ENCODE results near the gene PSTPIP1. TPM values are rescaled to one million over a fixed set of nuclear protein-coding genes. Genes with fewer than 3 reads are reported as not detected.

The PSTPIP1 gene
- total RNA-seq, 2 experiments from 2014 or later: 79.4 to 82.7 TPM

- POLR2A ChIA-PET: interaction anchor here (0.8 to 2.4 kb wide), 2 partner anchors 15 to 17 kb away, joined by 3 to 15 read pairs; partner anchors contain the start of gene PSTPIP1
- CTCF ChIA-PET: interaction anchor here (0.9 kb wide), 1 partner anchor 17 kb away, joined by 3 read pairs; no protein-coding TSS in a partner anchor
- intact Hi-C loops (cut with DNase I, micrococcal nuclease): loop anchor here in 1 of 2 experiments (5.0 kb wide), 1 partner anchor 39 kb away; no protein-coding TSS in a partner anchor
- Histone ChIP-seq H3K9me3 (ENCODE audit: control insufficient read depth in 1 of 2, insufficient read depth in 1 of 2, low read length in 2 of 2) (no peaks in the 10 kb centered on the region), H3K27me3 (ENCODE audit: control insufficient read depth in 1 of 2, insufficient read depth in 2 of 2, low read length in 2 of 2) (no peaks in the 10 kb centered on the region), H3K27ac (ENCODE audit: low read depth in 1 of 2, low read length in 2 of 2) (peak overlapping the region in 1 of 2 donors; percentile 37), H3K4me1 (ENCODE audit: insufficient read depth, low read length) (peaks cover 90% of the 10 kb centered on the region), H3K36me3 (ENCODE audit: insufficient read depth, low read length) (peaks cover 31% of the 10 kb centered on the region), H3K4me3 (ENCODE audit: low read length) (no peak overlapping the region)
- Mint-ChIP-seq H3K9me3 (no peaks in the 10 kb centered on the region), H3K36me3 (ENCODE audit: low read depth) (peaks cover 57% of the 10 kb centered on the region), H3K27ac (peak overlapping the region; percentile 88), H3K27me3 (no peaks in the 10 kb centered on the region), H3K4me3 (no peak overlapping the region), H3K4me1 (ENCODE audit: low read depth) (peaks cover 81% of the 10 kb centered on the region)
- DNase-seq: peak in 4 of 14 experiments; percentile 41 to 69 (median 46)
- no peak for TF ChIP-seq CTCF (IDR thresholded peaks at IDR 0.05)
- no peak for ATAC-seq (ENCODE audit: poor library complexity)
Measured at GRCh38 chr15:77010857-77011256, 15.9 kb downstream of the PSTPIP1 start.

- peak overlapping the region; percentile 98 for H3K27ac Mint-ChIP-seq
- intact Hi-C loops (cut with DNase I, micrococcal nuclease): loop anchor here (2.0 to 5.0 kb wide), 2 partner anchors 15 to 40 kb away; no protein-coding TSS in a partner anchor
- H3K27me3 Mint-ChIP-seq: no peaks in the 10 kb centered on the region
- peak overlapping the region; percentile 79 for H3K4me3 Mint-ChIP-seq
- Histone ChIP-seq H3K9me3 (ENCODE audit: control insufficient read depth in 1 of 2, insufficient read depth in 1 of 2, low read length in 2 of 2) (no peaks in the 10 kb centered on the region), H3K27me3 (ENCODE audit: control insufficient read depth in 1 of 2, insufficient read depth in 2 of 2, low read length in 2 of 2) (no peaks in the 10 kb centered on the region), H3K4me1 (ENCODE audit: insufficient read depth, low read length) (peaks cover 98% of the 10 kb centered on the region), H3K36me3 (ENCODE audit: insufficient read depth, low read length) (peaks cover 30% of the 10 kb centered on the region), H3K27ac (ENCODE audit: low read depth in 1 of 2, low read length in 2 of 2) (peak overlapping the region; percentile 46 to 76), H3K4me3 (ENCODE audit: low read length) (no peak overlapping the region)
- no peaks in the 10 kb centered on the region for H3K9me3 Mint-ChIP-seq
- DNase-seq (no peak), ATAC-seq (ENCODE audit: poor library complexity) (no peak)
- peaks cover 79% of the 10 kb centered on the region for H3K4me1 Mint-ChIP-seq (ENCODE audit: low read depth)
- ChIA-PET CTCF (interaction anchor here (0.6 to 2.1 kb wide), 2 partner anchors 10 to 12 kb away, joined by 3 to 6 read pairs; no protein-coding TSS in a partner anchor), POLR2A (interaction anchor here (0.6 to 8.5 kb wide), 8 partner anchors 8 to 101 kb away, joined by 3 to 124 read pairs (median 4); partner anchors contain the start of gene PSTPIP1)
- TF ChIP-seq CTCF (IDR thresholded peaks at IDR 0.05): no peak
- peaks cover 47% of the 10 kb centered on the region for H3K36me3 Mint-ChIP-seq (ENCODE audit: low read depth)
Measured at GRCh38 chr15:77012117-77012712, 17.3 kb downstream of the PSTPIP1 start.

- DNase-seq (peak; percentile 28 to 81 (median 54)), ATAC-seq (ENCODE audit: poor library complexity) (peak; percentile 71)
- Mint-ChIP-seq H3K4me3 (peak overlapping the region; percentile 79), H3K36me3 (ENCODE audit: low read depth) (peaks cover 53% of the 10 kb centered on the region), H3K4me1 (ENCODE audit: low read depth) (peaks cover 83% of the 10 kb centered on the region), H3K9me3 (no peaks in the 10 kb centered on the region), H3K27me3 (no peaks in the 10 kb centered on the region), H3K27ac (peak overlapping the region; percentile 98)
- Histone ChIP-seq H3K4me3 (ENCODE audit: low read length) (peak overlapping the region; percentile 21), H3K27ac (ENCODE audit: low read depth in 1 of 2, low read length in 2 of 2) (peak overlapping the region; percentile 46 to 76), H3K9me3 (ENCODE audit: control insufficient read depth in 1 of 2, insufficient read depth in 1 of 2, low read length in 2 of 2) (no peaks in the 10 kb centered on the region), H3K4me1 (ENCODE audit: insufficient read depth, low read length) (peaks cover 99% of the 10 kb centered on the region), H3K36me3 (ENCODE audit: insufficient read depth, low read length) (peaks cover 34% of the 10 kb centered on the region), H3K27me3 (ENCODE audit: control insufficient read depth in 1 of 2, insufficient read depth in 2 of 2, low read length in 2 of 2) (no peaks in the 10 kb centered on the region)
- no peak for TF ChIP-seq CTCF (IDR thresholded peaks at IDR 0.05)
- CTCF ChIA-PET: interaction anchor here (0.6 to 2.1 kb wide), 5 partner anchors 9 to 39 kb away, joined by 3 to 7 read pairs (median 6); no protein-coding TSS in a partner anchor
- intact Hi-C loops (cut with DNase I, micrococcal nuclease): loop anchor here (2.0 to 5.0 kb wide), 2 partner anchors 16 to 41 kb away; no protein-coding TSS in a partner anchor
- POLR2A ChIA-PET: interaction anchor here (0.7 to 8.5 kb wide), 7 partner anchors 9 to 28 kb away, joined by 3 to 124 read pairs (median 5); partner anchors contain the start of gene PSTPIP1
Measured at GRCh38 chr15:77012868-77013267, 17.9 kb downstream of the PSTPIP1 start.

Data from CD4-positive, alpha-beta T cell (primary cell).